ENCODE measurements around the gene A4GALT. TPM values are rescaled to one million over a fixed set of nuclear protein-coding genes. Genes with fewer than 3 reads are reported as not detected.

A4GALT gene
- total and polyA plus RNA-seq, 2 experiments from 2014 or later = 14.8 to 18.6 TPM

- no peak overlapping the region for H3K27ac ChIP-seq
- H3F3A ChIP-seq (ENCODE audit: insufficient read depth) = no peaks in the 10 kb centered on the region
- 95 to 96% methylated on average over 7 of the region's 7 CpGs for WGBS, 2 experiments (ENCODE audit: low coverage in 1 of 2, low lambda C conversion rate in 2 of 2, missing lambda C conversion rate in 2 of 2)
- H3K4me2 ChIP-seq (ENCODE audit: unreplicated experiment) = no peak overlapping the region
- no peaks in the 10 kb centered on the region for H3K9me3 ChIP-seq (ENCODE audit: low read depth)
- DNase-seq = no peak
- H3K79me2 ChIP-seq (ENCODE audit: insufficient read depth) = peaks cover 6% of the 10 kb centered on the region; the same call in 1 of the 2 replicates
- H3K36me3 ChIP-seq (ENCODE audit: low read depth) = no peaks in the 10 kb centered on the region
- no peaks in the 10 kb centered on the region for H4K20me1 ChIP-seq (ENCODE audit: insufficient read depth)
- no peak overlapping the region for H3K9ac ChIP-seq
- H3K4me1 ChIP-seq (ENCODE audit: insufficient read depth) = no peaks in the 10 kb centered on the region
- H2AFZ ChIP-seq = no peak overlapping the region
- TF ChIP-seq EZH2 (IDR thresholded peaks at IDR 0.05; ENCODE audit: insufficient read depth, poor library complexity, severe bottlenecking) (no peak), EZH2phosphoT487 (IDR thresholded peaks at IDR 0.05; ENCODE audit: insufficient read depth, low read depth) (no peak)
- no peaks in the 10 kb centered on the region for H3K27me3 ChIP-seq (replicated peaks; ENCODE audit: insufficient read depth)
- no peaks in the 10 kb centered on the region for H3K9me2 ChIP-seq (ENCODE audit: insufficient read depth)
- no peak overlapping the region for H3K4me3 ChIP-seq
- in situ Hi-C loops (cut with MboI) = no loop called here
These were observed 66.1 kb downstream of the A4GALT start for GRCh38 chr22:42654436-42655073.

- 92 to 97% methylated on average over 4 of the region's 4 CpGs for whole genome bisulfite sequencing, 2 experiments (ENCODE audit: low coverage in 1 of 2, low lambda C conversion rate in 2 of 2, missing lambda C conversion rate in 2 of 2)
- H3K9me3 ChIP-seq (ENCODE audit: low read depth) = no peaks in the 10 kb centered on the region
These were observed 66.7 kb downstream of the A4GALT start for GRCh38 chr22:42653999-42654398.

GRCh38 chr22:42651134-42651533 is 69.5 kb downstream of the A4GALT start:
- no peaks in the 10 kb centered on the region for H4K20me1 ChIP-seq (ENCODE audit: insufficient read depth)
- TF ChIP-seq EZH2 (IDR thresholded peaks at IDR 0.05; ENCODE audit: insufficient read depth, poor library complexity, severe bottlenecking) = no peak
- no peak for TF ChIP-seq EZH2phosphoT487 (IDR thresholded peaks at IDR 0.05; ENCODE audit: insufficient read depth, low read depth)
- no peak overlapping the region for H3K27ac ChIP-seq
- H3K4me2 ChIP-seq (ENCODE audit: unreplicated experiment) = no peak overlapping the region
- H3F3A ChIP-seq (ENCODE audit: insufficient read depth) = 0 out of 2 replicates have a peak, but pooled peaks cover 4% of the 10 kb centered on the region
- peak; percentile 53 for DNase-seq
- peaks cover 15% of the 10 kb centered on the region for H3K4me1 ChIP-seq (ENCODE audit: insufficient read depth)
- H3K27me3 ChIP-seq (replicated peaks; ENCODE audit: insufficient read depth) = no peaks in the 10 kb centered on the region
- peaks cover 35% of the 10 kb centered on the region for H3K79me2 ChIP-seq (ENCODE audit: insufficient read depth)
- H3K4me3 ChIP-seq = no peak overlapping the region
- no peak overlapping the region for H2AFZ ChIP-seq
- H3K9ac ChIP-seq = no peak overlapping the region
- 75 to 80% methylated on average over 7 of the region's 7 CpGs for WGBS, 2 experiments (ENCODE audit: low coverage in 1 of 2, low lambda C conversion rate in 2 of 2, missing lambda C conversion rate in 2 of 2)
- H3K9me3 ChIP-seq (ENCODE audit: low read depth) = no peaks in the 10 kb centered on the region
- in situ Hi-C loops (cut with MboI) = no loop called here
- no peaks in the 10 kb centered on the region for H3K9me2 ChIP-seq (ENCODE audit: insufficient read depth)
- no peaks in the 10 kb centered on the region for H3K36me3 ChIP-seq (ENCODE audit: low read depth)

More at GRCh38 chr22:42653999-42654398, 66.7 kb downstream of the A4GALT start:
- peaks cover 7% of the 10 kb centered on the region; the same call in 1 of the 2 replicates for H3K79me2 ChIP-seq (ENCODE audit: insufficient read depth)
- H3K4me3 ChIP-seq = no peak overlapping the region
- H3K9ac ChIP-seq = no peak overlapping the region
- in situ Hi-C loops (cut with MboI) = no loop called here
- no peaks in the 10 kb centered on the region for H3K27me3 ChIP-seq (replicated peaks; ENCODE audit: insufficient read depth)
- H2AFZ ChIP-seq = no peak overlapping the region
- TF ChIP-seq EZH2phosphoT487 (IDR thresholded peaks at IDR 0.05; ENCODE audit: insufficient read depth, low read depth) = no peak
- TF ChIP-seq EZH2 (IDR thresholded peaks at IDR 0.05; ENCODE audit: insufficient read depth, poor library complexity, severe bottlenecking) = no peak
- no peaks in the 10 kb centered on the region for H3K36me3 ChIP-seq (ENCODE audit: low read depth)
- H3K4me1 ChIP-seq (ENCODE audit: insufficient read depth) = no peaks in the 10 kb centered on the region
- no peak overlapping the region for H3K27ac ChIP-seq
- no peaks in the 10 kb centered on the region for H3F3A ChIP-seq (ENCODE audit: insufficient read depth)
- no peak for DNase-seq
- no peaks in the 10 kb centered on the region for H4K20me1 ChIP-seq (ENCODE audit: insufficient read depth)
- no peak overlapping the region for H3K4me2 ChIP-seq (ENCODE audit: unreplicated experiment)
- no peaks in the 10 kb centered on the region for H3K9me2 ChIP-seq (ENCODE audit: insufficient read depth)

DNA sequence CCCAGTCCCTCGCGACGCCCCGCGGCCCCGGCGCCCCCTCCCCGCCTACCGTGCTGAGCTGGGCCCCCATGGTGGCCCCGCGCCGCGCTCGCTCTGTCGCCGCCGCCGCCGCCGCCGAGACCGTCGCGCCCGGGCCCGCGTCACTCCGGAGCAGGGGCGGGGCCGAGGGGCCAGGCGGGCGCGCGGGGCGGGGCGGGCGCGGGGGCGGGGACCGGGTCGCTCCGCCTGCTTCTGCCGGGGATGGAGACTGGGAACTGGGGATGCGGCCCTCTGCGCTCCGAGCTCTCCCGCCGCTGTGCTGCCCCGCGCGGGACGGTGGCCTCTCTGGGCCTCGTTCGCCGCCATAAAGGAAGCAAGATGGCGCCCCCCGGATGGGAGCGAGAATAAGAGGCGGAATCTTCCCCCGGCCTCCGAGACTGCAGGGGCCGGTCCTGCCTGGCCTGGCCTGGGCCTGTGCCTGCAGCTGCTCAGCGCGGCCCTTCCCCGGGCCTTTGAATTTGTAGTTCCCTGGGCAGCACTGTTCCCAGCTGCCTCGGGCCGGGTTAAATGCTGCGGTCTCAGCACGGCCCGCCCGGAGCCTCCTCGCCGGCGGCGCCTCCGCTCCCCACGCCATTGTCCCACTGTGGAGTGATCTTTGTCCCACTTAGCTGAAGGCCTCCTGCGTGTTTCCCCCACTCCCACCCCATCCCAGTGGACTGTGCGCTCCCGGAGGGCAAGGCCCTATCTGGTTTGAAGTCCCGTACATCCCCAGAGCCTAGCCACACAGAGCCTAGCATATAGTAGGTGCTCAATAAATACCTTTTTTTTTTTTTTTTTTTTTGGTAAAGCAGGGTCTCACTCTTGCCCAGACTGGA is 71.2 kb downstream of the A4GALT start, which contains the start of gene CYB5R3:
TSS of gene CYB5R3 (minus strand) at position 147 of the 854 bp plus-strand sequence. CDS start at position 70, 77 bp downstream.
- Histone ChIP-seq H2AFZ (peak within 1 kb of the TSS; percentile 73), H3F3A (ENCODE audit: insufficient read depth) (peaks cover 7% of the 10 kb centered on the region; the same call in 1 of the 2 replicates), H3K9ac (peak within 1 kb of the TSS; percentile 99), H3K27me3 (replicated peaks; ENCODE audit: insufficient read depth) (no peaks in the 10 kb centered on the region), H3K36me3 (ENCODE audit: low read depth) (no peaks in the 10 kb centered on the region), H3K27ac (peak within 1 kb of the TSS; percentile 94), H4K20me1 (ENCODE audit: insufficient read depth) (no peaks in the 10 kb centered on the region), H3K9me2 (ENCODE audit: insufficient read depth) (no peaks in the 10 kb centered on the region), H3K4me1 (ENCODE audit: insufficient read depth) (peaks cover 32% of the 10 kb centered on the region), H3K9me3 (ENCODE audit: low read depth) (no peaks in the 10 kb centered on the region), H3K4me3 (peak within 1 kb of the TSS; percentile 99), H3K79me2 (ENCODE audit: insufficient read depth) (peaks cover 52% of the 10 kb centered on the region), H3K4me2 (ENCODE audit: unreplicated experiment) (peak within 1 kb of the TSS; percentile 87)
- in situ Hi-C loops (cut with MboI) = no loop called here
- no peak for TF ChIP-seq EZH2phosphoT487 (IDR thresholded peaks at IDR 0.05; ENCODE audit: insufficient read depth, low read depth)
- TF ChIP-seq EZH2 (IDR thresholded peaks at IDR 0.05; ENCODE audit: insufficient read depth, poor library complexity, severe bottlenecking) = no peak
- DNase-seq = peak; percentile 95
- WGBS, 2 experiments (ENCODE audit: low coverage in 1 of 2, low lambda C conversion rate in 2 of 2, missing lambda C conversion rate in 2 of 2) = 10 to 18% methylated on average over 24 to 44 of the region's 81 CpGs
